Mucosa of descending colon (tissue), 3 donors: ENCODE results near the gene LILRB1. TPM values are rescaled to one million over a fixed set of nuclear protein-coding genes. Genes with fewer than 3 reads are reported as not detected.

Experiments used
- ATAC-seq: fragments of 200-7000 bp; cut with Tn5 transposase; one replicate; pipeline ENCODE4 v1.9.1; 2020; ENCODE audit warnings: mild to moderate bottlenecking, moderate library complexity
- DNase-seq, 3 donors: peaks; one replicate each; pipeline ENCODE4 v3.0.0-alpha.2; 2020
- H3K36me3 ChIP-seq: fragments of 200-600 bp; one replicate; pipeline ENCODE4 v1.8.0; 2021; ENCODE audit warnings: low read depth, mild to moderate bottlenecking
- H3K4me1 ChIP-seq: fragments of 200-600 bp; one replicate; pipeline ENCODE4 v1.8.0; 2021; ENCODE audit warnings: low read depth, mild to moderate bottlenecking
- H3K4me3 ChIP-seq: fragments of 200-600 bp; one replicate; pipeline ENCODE4 v1.8.0; 2021; ENCODE audit warnings: mild to moderate bottlenecking
- H3K9me3 ChIP-seq: fragments of 200-600 bp; one replicate; pipeline ENCODE4 v1.8.0; 2021; ENCODE audit warnings: mild to moderate bottlenecking
- CTCF ChIP-seq: fragments of 200-600 bp; IDR thresholded peaks from one replicate; pipeline ENCODE4 v1.8.0; 2022; ENCODE audit warnings: antibody characterized with exemption, mild to moderate bottlenecking
- intact Hi-C, 2 donors: fragments of 100-400 bp; cut with DNase I in 1 of 2; cut with micrococcal nuclease in 1 of 2; formaldehyde crosslinking; loops; one replicate each; pipeline versions ENCODE4 v1.11.0 to v1.11.1; 2022; cut with DNase I, micrococcal nuclease
- total RNA-seq, 3 donors: library from RNA; stranded (reverse); fragmentation: NEBNext Ultra II Directional in 2 of 3; extraction: Animal tissue kit (Norgen Biotek cat#: 25700) in 2 of 3; gene quantifications; one replicate each; pipeline versions ENCODE4 v1.2.1 to v1.2.4, GENCODE V29; 2021 to 2023
- donor health status: DM: no; HTN: no; CAD: no; lungs with moderate emphysema.
- donor health status: DM: no; HTN: no; CAD: no.
- donor health status: DM: no; HTN: yes; CAD: no.

The LILRB1 gene
- total RNA-seq, 3 donors from 2014 or later = 2.6 to 10.7 (median 4.9) TPM

GRCh38 chr19:54662730-54663129 lies 32.4 kb downstream of the LILRB1 start, which contains the start of gene LILRB4:
LILRB4 (plus strand) TSS chr19:54662985; CDS start chr19:54663034, 49 bp downstream.
- intact Hi-C loops = no loop called here
- H3K9me3 ChIP-seq = no peaks in the 10 kb centered on the region
- TF ChIP-seq CTCF = no peak
- peak in 2 of 3 donors; percentile 14 to 59 for DNase-seq
- no peaks in the 10 kb centered on the region for H3K36me3 ChIP-seq
- no peak within 1 kb of the TSS for H3K4me3 ChIP-seq
- peak; percentile 49 for ATAC-seq
- H3K4me1 ChIP-seq = no peaks in the 10 kb centered on the region

GRCh38 chr19:54665530-54665929 lies 35.2 kb downstream of the LILRB1 start:
- intact Hi-C loops = no loop called here
- Histone ChIP-seq H3K4me3 (no peak overlapping the region), H3K36me3 (no peaks in the 10 kb centered on the region), H3K4me1 (no peaks in the 10 kb centered on the region), H3K9me3 (no peaks in the 10 kb centered on the region)
- no peak for ATAC-seq
- DNase-seq = no peak
- no peak for TF ChIP-seq CTCF

- no peak for DNase-seq
- TF ChIP-seq CTCF = no peak
- Histone ChIP-seq H3K36me3 (no peaks in the 10 kb centered on the region), H3K9me3 (no peaks in the 10 kb centered on the region), H3K4me3 (no peak overlapping the region), H3K4me1 (no peaks in the 10 kb centered on the region)
- intact Hi-C loops = no loop called here
- no peak for ATAC-seq
Observed at GRCh38 chr19:54667217-54667616, 36.9 kb downstream of the LILRB1 start.

GRCh38 chr19:54668353-54668752 lies 38.1 kb downstream of the LILRB1 start:
- TF ChIP-seq CTCF = no peak
- ATAC-seq (no peak), DNase-seq (no peak)
- Histone ChIP-seq H3K4me3 (no peak overlapping the region), H3K36me3 (no peaks in the 10 kb centered on the region), H3K9me3 (no peaks in the 10 kb centered on the region), H3K4me1 (no peaks in the 10 kb centered on the region)
- intact Hi-C loops = no loop called here

GRCh38 chr19:54670576-54671357 lies 40.5 kb downstream of the LILRB1 start:
- intact Hi-C loops = no loop called here
- H3K4me3 ChIP-seq = no peak overlapping the region
- no peaks in the 10 kb centered on the region for H3K9me3 ChIP-seq
- ATAC-seq (no peak), DNase-seq (no peak)
- TF ChIP-seq CTCF = no peak
- H3K4me1 ChIP-seq = no peaks in the 10 kb centered on the region
- no peaks in the 10 kb centered on the region for H3K36me3 ChIP-seq
